Fibroblast of the aortic adventitia (primary cell): ENCODE results near the gene C1QTNF2. TPM values are rescaled to one million over a fixed set of nuclear protein-coding genes. Genes with fewer than 3 reads are reported as not detected.

Experiments used
- DNase-seq: peaks from one replicate; pipeline ENCODE4 v3.0.0-alpha.2; 2010; ENCODE audit warnings: low read depth
- H3K4me3 ChIP-seq: 2 replicates; pipeline ENCODE4 v1.5.1; 2011; ENCODE audit warnings: low read depth, mild to moderate bottlenecking, control low read depth, low read length, moderate library complexity
- CTCF ChIP-seq: IDR thresholded peaks from 2 replicates; pipeline ENCODE4 v1.5.1; 2011; ENCODE audit warnings: mild to moderate bottlenecking, low read length, control low read depth, inconsistent platforms; ENCODE audit not compliant: insufficient read depth
- total RNA-seq: library from RNA; depleted of rRNA; stranded (reverse); fragments of >200 nt; gene quantifications from 2 replicates; pipeline ENCODE4 v1.2.3, GENCODE V29; 2012; ENCODE audit warnings: low replicate concordance

C1QTNF2 gene, protein sequence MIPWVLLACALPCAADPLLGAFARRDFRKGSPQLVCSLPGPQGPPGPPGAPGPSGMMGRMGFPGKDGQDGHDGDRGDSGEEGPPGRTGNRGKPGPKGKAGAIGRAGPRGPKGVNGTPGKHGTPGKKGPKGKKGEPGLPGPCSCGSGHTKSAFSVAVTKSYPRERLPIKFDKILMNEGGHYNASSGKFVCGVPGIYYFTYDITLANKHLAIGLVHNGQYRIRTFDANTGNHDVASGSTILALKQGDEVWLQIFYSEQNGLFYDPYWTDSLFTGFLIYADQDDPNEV
- total RNA-seq: 0.57 and 2.0 TPM in 2 replicates

DNA sequence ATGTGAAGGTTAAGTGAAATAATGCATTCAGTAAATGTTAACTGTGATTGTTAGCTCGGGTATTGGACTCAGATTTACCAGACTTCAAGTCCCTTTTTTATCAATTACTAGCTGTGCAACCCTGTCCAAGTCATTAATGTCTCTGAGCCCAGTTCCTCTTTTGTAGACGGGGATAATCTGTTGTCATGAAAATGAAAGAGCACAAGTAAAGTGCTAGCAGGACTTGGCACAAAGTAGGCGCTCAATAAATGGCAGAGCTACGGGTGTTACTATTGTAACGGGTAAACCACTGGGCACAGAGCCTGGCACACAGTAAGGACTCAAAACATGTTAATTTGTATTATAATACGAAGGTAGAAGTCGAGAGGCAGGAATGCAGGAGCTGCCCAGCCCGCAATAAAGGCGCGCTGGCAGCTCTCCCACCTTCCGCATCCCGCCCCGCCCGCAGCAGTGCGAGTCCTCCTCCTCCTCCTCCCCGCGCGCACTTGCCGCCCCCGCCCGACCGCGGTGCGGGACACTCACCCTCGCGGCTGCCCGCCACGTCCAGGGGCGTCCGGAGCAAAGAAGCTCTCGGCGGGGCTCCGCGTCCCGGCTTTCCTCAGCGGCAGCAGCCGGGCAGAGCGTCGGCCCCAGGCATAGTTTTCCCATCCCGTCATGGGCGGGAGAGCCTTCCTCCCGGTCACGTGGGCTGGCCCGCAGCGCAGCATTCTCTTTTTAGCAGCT is at the start of gene C1QTNF2:
TSS of gene C1QTNF2 (minus strand) at position 637 of the 723 bp plus-strand sequence. CDS start 15,615 bp downstream, outside the sequence.
- TF ChIP-seq CTCF: no peak
- DNase-seq: peak; percentile 72
- H3K4me3 ChIP-seq: peak within 1 kb of the TSS; percentile 68

DNA sequence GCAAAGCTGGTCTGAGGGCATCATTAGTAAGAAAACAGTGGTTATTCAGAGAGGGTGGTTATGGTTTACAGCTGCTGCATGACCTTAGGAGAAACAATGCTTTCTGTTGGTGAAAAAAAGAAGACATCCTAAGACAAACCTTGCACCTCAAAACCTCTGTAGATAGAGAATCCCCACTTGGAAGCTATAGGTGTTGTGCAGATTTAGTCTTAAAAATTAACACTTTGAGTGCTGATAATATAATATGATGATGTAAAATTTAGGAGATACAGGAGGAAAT is 49.8 kb upstream of the C1QTNF2 start:
- H3K4me3 ChIP-seq: no peak overlapping the region
- DNase-seq: no peak
- TF ChIP-seq CTCF: no peak

GRCh38 chr5:160419458-160420330 is 49.3 kb upstream of the C1QTNF2 start:
- peak overlapping the region; percentile 99 for H3K4me3 ChIP-seq
- no peak for DNase-seq
- TF ChIP-seq CTCF: no peak

GRCh38 chr5:160418561-160419457 is 48.4 kb upstream of the C1QTNF2 start, which contains the start of gene SLU7:
Gene SLU7, minus strand, starts transcription at chr5:160419081. Its CDS starts 3,787 bp downstream, at chr5:160415294.
- H3K4me3 ChIP-seq: peak within 1 kb of the TSS; percentile 99
- peak; percentile 94 for DNase-seq
- no peak for TF ChIP-seq CTCF

DNA sequence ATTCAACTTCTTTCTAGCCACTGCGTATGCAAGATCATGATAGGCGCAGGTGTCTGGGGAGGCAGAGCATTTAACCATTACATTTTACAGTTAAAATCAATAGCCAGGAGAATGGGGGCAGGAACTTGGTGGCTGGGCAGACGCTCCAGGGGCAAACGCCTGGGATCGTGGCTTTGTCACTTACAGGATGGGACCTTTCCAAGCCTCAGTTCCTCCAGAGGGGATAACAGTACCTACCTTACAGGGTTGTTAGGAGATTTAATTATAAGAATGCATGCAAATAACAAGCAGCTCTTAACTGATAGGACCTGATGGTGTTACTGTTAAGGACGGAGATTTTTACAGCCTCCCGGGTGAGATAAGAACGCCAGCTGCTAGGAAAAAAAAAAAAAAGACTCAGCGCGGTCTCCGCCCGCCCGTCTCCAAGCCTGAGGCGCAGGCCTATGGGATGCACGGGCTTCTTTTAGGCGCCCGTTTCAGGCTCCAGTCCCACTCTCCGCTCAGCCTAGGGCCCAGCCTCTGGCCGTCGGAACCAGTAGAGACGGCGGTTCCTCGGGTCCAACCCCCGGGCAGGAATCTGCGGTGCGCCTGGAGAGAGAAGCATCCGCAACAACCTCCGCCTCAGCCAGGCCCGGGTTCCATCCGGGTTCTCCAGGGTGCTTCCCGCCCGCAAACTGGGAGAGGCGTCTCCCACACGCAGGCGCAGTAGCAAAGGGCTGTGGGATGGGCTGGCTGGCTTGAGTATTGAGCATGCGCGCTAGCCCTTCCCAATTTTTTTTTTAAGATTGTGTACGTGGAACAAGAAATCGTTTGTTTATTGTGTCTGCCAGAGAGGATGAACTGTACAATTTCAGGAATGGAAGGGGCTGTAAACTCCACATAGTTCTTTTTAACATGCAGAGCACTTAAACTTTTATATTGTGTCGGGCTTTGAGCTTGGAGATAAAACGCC is 29.3 kb upstream of the C1QTNF2 start, which contains the start of gene FAM200C:
TSS of gene FAM200C (minus strand) at position 653 of the 952 bp plus-strand sequence. CDS start 4,564 bp downstream, outside the sequence.
- TF ChIP-seq CTCF: no peak
- peak within 1 kb of the TSS; percentile 91 for H3K4me3 ChIP-seq
- peak; percentile 95 for DNase-seq
